HEK293 (cell line): ENCODE results near the gene ZSWIM3.
A peak's percentile ranks its signal among the peaks of the same experiment; 100 is the strongest.

ENCODE experiments used
- BCL11B ChIP-seq: fragments of 450-650 bp; formaldehyde crosslinking; IDR thresholded peaks from 2 replicates; pipeline ENCODE4 v1.5.1; 2016; ENCODE audit warnings: low read depth, missing biosample characterization, missing genetic modification characterization
- FEZF1 ChIP-seq: fragments of 450-650 bp; formaldehyde crosslinking; IDR thresholded peaks from 2 replicates; pipeline ENCODE4 v1.5.1; 2016; ENCODE audit warnings: missing biosample characterization, missing genetic modification characterization
- GLIS1 ChIP-seq: fragments of 450-650 bp; formaldehyde crosslinking; IDR thresholded peaks from 2 replicates; pipeline ENCODE4 v1.5.1; 2016; ENCODE audit warnings: missing biosample characterization, missing genetic modification characterization
- SCRT1 ChIP-seq: fragments of 450-650 bp; formaldehyde crosslinking; IDR thresholded peaks from 2 replicates; pipeline ENCODE4 v1.5.1; 2016; ENCODE audit warnings: missing biosample characterization, missing genetic modification characterization, borderline replicate concordance
- TRIM28 ChIP-seq: IDR thresholded peaks from 2 replicates; pipeline ENCODE4 v1.6.1; 2011; ENCODE audit warnings: low read length, control low read depth, borderline replicate concordance
- ZBTB49 ChIP-seq: fragments of 450-650 bp; formaldehyde crosslinking; IDR thresholded peaks from 2 replicates; pipeline ENCODE4 v1.5.1; 2016; ENCODE audit warnings: missing biosample characterization, missing genetic modification characterization, low read depth
- ZBTB8A ChIP-seq: fragments of 450-650 bp; formaldehyde crosslinking; IDR thresholded peaks from 2 replicates; pipeline ENCODE4 v1.5.1; 2016; ENCODE audit warnings: missing biosample characterization, missing genetic modification characterization
- ZNF10 ChIP-seq: fragments of 450-650 bp; formaldehyde crosslinking; IDR thresholded peaks from 2 replicates; pipeline ENCODE4 v1.5.1; 2017; ENCODE audit warnings: missing biosample characterization, missing genetic modification characterization
- ZNF148 ChIP-seq: fragments of 450-650 bp; formaldehyde crosslinking; IDR thresholded peaks from 2 replicates; pipeline ENCODE4 v1.5.0; 2017; ENCODE audit warnings: missing biosample characterization, missing genetic modification characterization, borderline replicate concordance
- ZNF16 ChIP-seq: fragments of 450-650 bp; formaldehyde crosslinking; IDR thresholded peaks from 2 replicates; pipeline ENCODE4 v1.5.1; 2016; ENCODE audit warnings: low read depth, missing biosample characterization, missing genetic modification characterization
- ZNF175 ChIP-seq: fragments of 450-650 bp; formaldehyde crosslinking; IDR thresholded peaks from 2 replicates; pipeline ENCODE4 v1.5.1; 2016; ENCODE audit warnings: missing biosample characterization, missing genetic modification characterization
- ZNF24 ChIP-seq: fragments of 450-650 bp; formaldehyde crosslinking; IDR thresholded peaks from 2 replicates; pipeline ENCODE4 v1.5.1; 2016; ENCODE audit warnings: missing biosample characterization, missing genetic modification characterization
- ZNF292 ChIP-seq: fragments of 450-650 bp; formaldehyde crosslinking; IDR thresholded peaks from 2 replicates; pipeline ENCODE4 v1.5.1; 2016; ENCODE audit warnings: low read depth, missing biosample characterization, missing genetic modification characterization, borderline replicate concordance
- ZNF391 ChIP-seq: fragments of 450-650 bp; formaldehyde crosslinking; IDR thresholded peaks from 2 replicates; pipeline ENCODE4 v1.5.1; 2016; ENCODE audit warnings: low read depth, missing biosample characterization, missing genetic modification characterization, borderline replicate concordance
- ZNF416 ChIP-seq: fragments of 450-650 bp; formaldehyde crosslinking; IDR thresholded peaks from 2 replicates; pipeline ENCODE4 v1.5.1; 2016; ENCODE audit warnings: missing biosample characterization, missing genetic modification characterization
- ZNF48 ChIP-seq: fragments of 450-650 bp; formaldehyde crosslinking; IDR thresholded peaks from 2 replicates; pipeline ENCODE4 v1.5.1; 2016; ENCODE audit warnings: missing biosample characterization, missing genetic modification characterization
- ZNF501 ChIP-seq: fragments of 450-650 bp; formaldehyde crosslinking; IDR thresholded peaks from 2 replicates; pipeline ENCODE4 v1.5.1; 2016; ENCODE audit warnings: missing biosample characterization, missing genetic modification characterization
- ZNF585B ChIP-seq: fragments of 450-650 bp; formaldehyde crosslinking; IDR thresholded peaks from 2 replicates; pipeline ENCODE4 v1.5.1; 2016; ENCODE audit warnings: missing biosample characterization, missing genetic modification characterization
- ZNF623 ChIP-seq: fragments of 450-650 bp; formaldehyde crosslinking; IDR thresholded peaks from 2 replicates; pipeline ENCODE4 v1.5.1; 2016; ENCODE audit warnings: missing biosample characterization, missing genetic modification characterization
- ZNF624 ChIP-seq: fragments of 450-650 bp; formaldehyde crosslinking; IDR thresholded peaks from 2 replicates; pipeline ENCODE4 v1.5.1; 2017; ENCODE audit warnings: missing biosample characterization, missing genetic modification characterization
- ZNF629 ChIP-seq: fragments of 450-650 bp; formaldehyde crosslinking; IDR thresholded peaks from 2 replicates; pipeline ENCODE4 v1.5.1; 2017; ENCODE audit warnings: missing biosample characterization, missing genetic modification characterization
- ZNF692 ChIP-seq: fragments of 450-650 bp; formaldehyde crosslinking; IDR thresholded peaks from 2 replicates; pipeline ENCODE4 v1.5.1; 2016; ENCODE audit warnings: missing biosample characterization, missing genetic modification characterization
- ZNF768 ChIP-seq: fragments of 450-650 bp; formaldehyde crosslinking; IDR thresholded peaks from 2 replicates; pipeline ENCODE4 v1.5.1; 2018; ENCODE audit warnings: missing biosample characterization, mild to moderate bottlenecking, missing genetic modification characterization
- ZNF776 ChIP-seq: fragments of 450-650 bp; formaldehyde crosslinking; IDR thresholded peaks from 2 replicates; pipeline ENCODE4 v1.5.0; 2017; ENCODE audit warnings: missing biosample characterization, missing genetic modification characterization, borderline replicate concordance
- ZNF837 ChIP-seq: fragments of 450-650 bp; formaldehyde crosslinking; IDR thresholded peaks from 2 replicates; pipeline ENCODE4 v1.5.1; 2016; ENCODE audit warnings: missing biosample characterization, missing genetic modification characterization
- TF ChIP-seq, protein P1 (sequence below): fragments of 450-650 bp; formaldehyde crosslinking; IDR thresholded peaks from 2 replicates; pipeline ENCODE4 v1.5.1; 2016; ENCODE audit warnings: missing biosample characterization, missing genetic modification characterization
- TF ChIP-seq, protein P2 (sequence below): fragments of 450-650 bp; IDR thresholded peaks from 2 replicates; pipeline ENCODE4 v1.5.1; 2018; ENCODE audit warnings: missing biosample characterization, mild to moderate bottlenecking, missing genetic modification characterization

ZSWIM3 gene

GRCh38 chr20:45890985-45891983 is 33.9 kb downstream of the ZSWIM3 start, which contains the start of the genes CTSA and NEURL2 (continued):
- TF ChIP-seq BCL11B (tag by site-specific recombination) (peak; percentile 85), TRIM28 (no peak), ZNF585B (tag by site-specific recombination) (no peak), ZNF837 (tag by site-specific recombination) (no peak), ZNF148 (tag by site-specific recombination) (no peak), ZBTB8A (peak; percentile 68), ZNF10 (tag by site-specific recombination) (peak; percentile 38; the same call in 1 of the 2 replicates), ZNF16 (tag by site-specific recombination) (no peak), ZNF391 (tag by site-specific recombination) (peak; percentile 91; the same call in 1 of the 2 replicates), ZNF416 (tag by site-specific recombination) (no peak), ZNF24 (tag by site-specific recombination) (peak; percentile 99), ZNF623 (tag by site-specific recombination) (no peak), ZNF48 (tag by site-specific recombination) (no peak), GLIS1 (tag by site-specific recombination) (peak; percentile 99), ZNF624 (tag by site-specific recombination) (no peak), ZNF768 (tag by site-specific recombination) (no peak), ZNF175 (tag by site-specific recombination) (no peak), SCRT1 (tag by site-specific recombination) (no peak; the same call in 1 of the 2 replicates), ZBTB49 (tag by site-specific recombination) (no peak), ZNF692 (tag by site-specific recombination) (peak; percentile 75), FEZF1 (tag by site-specific recombination) (no peak), ZNF292 (tag by site-specific recombination) (no peak), ZNF501 (tag by site-specific recombination) (0 out of 2 replicates have a peak, but pooled peaks have one; percentile 60), ZNF776 (tag by site-specific recombination) (no peak), ZNF629 (tag by site-specific recombination) (peak; percentile 82)
- TF ChIP-seq, protein P1, sequence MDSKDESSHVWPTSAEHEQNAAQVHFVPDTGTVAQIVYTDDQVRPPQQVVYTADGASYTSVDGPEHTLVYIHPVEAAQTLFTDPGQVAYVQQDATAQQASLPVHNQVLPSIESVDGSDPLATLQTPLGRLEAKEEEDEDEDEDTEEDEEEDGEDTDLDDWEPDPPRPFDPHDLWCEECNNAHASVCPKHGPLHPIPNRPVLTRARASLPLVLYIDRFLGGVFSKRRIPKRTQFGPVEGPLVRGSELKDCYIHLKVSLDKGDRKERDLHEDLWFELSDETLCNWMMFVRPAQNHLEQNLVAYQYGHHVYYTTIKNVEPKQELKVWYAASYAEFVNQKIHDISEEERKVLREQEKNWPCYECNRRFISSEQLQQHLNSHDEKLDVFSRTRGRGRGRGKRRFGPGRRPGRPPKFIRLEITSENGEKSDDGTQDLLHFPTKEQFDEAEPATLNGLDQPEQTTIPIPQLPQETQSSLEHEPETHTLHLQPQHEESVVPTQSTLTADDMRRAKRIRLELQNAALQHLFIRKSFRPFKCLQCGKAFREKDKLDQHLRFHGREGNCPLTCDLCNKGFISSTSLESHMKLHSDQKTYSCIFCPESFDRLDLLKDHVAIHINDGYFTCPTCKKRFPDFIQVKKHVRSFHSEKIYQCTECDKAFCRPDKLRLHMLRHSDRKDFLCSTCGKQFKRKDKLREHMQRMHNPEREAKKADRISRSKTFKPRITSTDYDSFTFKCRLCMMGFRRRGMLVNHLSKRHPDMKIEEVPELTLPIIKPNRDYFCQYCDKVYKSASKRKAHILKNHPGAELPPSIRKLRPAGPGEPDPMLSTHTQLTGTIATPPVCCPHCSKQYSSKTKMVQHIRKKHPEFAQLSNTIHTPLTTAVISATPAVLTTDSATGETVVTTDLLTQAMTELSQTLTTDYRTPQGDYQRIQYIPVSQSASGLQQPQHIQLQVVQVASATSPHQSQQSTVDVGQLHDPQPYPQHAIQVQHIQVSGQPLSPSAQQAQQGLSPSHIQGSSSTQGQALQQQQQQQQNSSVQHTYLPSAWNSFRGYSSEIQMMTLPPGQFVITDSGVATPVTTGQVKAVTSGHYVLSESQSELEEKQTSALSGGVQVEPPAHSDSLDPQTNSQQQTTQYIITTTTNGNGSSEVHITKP (tag by site-specific recombination): peak; percentile 49; the same call in 1 of the 2 replicates
- TF ChIP-seq, protein P2, sequence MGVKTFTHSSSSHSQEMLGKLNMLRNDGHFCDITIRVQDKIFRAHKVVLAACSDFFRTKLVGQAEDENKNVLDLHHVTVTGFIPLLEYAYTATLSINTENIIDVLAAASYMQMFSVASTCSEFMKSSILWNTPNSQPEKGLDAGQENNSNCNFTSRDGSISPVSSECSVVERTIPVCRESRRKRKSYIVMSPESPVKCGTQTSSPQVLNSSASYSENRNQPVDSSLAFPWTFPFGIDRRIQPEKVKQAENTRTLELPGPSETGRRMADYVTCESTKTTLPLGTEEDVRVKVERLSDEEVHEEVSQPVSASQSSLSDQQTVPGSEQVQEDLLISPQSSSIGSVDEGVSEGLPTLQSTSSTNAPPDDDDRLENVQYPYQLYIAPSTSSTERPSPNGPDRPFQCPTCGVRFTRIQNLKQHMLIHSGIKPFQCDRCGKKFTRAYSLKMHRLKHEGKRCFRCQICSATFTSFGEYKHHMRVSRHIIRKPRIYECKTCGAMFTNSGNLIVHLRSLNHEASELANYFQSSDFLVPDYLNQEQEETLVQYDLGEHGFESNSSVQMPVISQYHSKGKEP (tag by site-specific recombination): no peak
